ENCODE measurements around the gene TPI1.
A peak's percentile ranks its signal among the peaks of the same experiment; 100 is the strongest.
"Not testable (repeated sequence)": the region's sequence is repeated elsewhere in the genome, so short reads cannot be mapped to it uniquely, and the experiment has no call there.

The TPI1 gene

DNA sequence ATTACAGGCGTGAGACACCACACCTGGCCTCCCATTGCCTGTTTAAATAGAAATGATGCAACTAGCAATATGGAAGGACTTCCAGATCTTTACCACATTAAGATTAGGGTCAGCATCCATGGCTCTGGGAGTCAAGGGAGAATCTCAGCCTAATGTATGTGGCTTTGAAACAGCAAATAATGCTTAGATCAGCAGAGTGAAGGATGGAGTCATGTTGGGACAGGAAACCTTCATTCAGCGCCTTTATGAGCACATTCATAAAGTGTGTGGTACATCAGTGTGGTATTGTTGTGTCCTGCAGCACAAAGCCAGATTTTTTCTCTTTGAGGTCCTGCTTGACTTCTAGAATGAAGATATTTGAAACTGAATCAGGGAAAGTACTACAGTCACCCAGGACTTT lies 21.0 kb downstream of the TPI1 start:
- no peak for TF ChIP-seq EZH2 (IDR thresholded peaks at IDR 0.05; ENCODE audit: borderline replicate concordance, low read length)
- TF ChIP-seq, protein P1, sequence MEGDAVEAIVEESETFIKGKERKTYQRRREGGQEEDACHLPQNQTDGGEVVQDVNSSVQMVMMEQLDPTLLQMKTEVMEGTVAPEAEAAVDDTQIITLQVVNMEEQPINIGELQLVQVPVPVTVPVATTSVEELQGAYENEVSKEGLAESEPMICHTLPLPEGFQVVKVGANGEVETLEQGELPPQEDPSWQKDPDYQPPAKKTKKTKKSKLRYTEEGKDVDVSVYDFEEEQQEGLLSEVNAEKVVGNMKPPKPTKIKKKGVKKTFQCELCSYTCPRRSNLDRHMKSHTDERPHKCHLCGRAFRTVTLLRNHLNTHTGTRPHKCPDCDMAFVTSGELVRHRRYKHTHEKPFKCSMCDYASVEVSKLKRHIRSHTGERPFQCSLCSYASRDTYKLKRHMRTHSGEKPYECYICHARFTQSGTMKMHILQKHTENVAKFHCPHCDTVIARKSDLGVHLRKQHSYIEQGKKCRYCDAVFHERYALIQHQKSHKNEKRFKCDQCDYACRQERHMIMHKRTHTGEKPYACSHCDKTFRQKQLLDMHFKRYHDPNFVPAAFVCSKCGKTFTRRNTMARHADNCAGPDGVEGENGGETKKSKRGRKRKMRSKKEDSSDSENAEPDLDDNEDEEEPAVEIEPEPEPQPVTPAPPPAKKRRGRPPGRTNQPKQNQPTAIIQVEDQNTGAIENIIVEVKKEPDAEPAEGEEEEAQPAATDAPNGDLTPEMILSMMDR (IDR thresholded peaks at IDR 0.05; ENCODE audit: low read length) = no peak
- H3K9me2 ChIP-seq (ENCODE audit: low read depth, low read length) = no peaks in the 10 kb centered on the region
- H3K27me3 ChIP-seq (ENCODE audit: insufficient read depth, low read length) = no peaks in the 10 kb centered on the region
- H3K9ac ChIP-seq (ENCODE audit: low read length) = no peak overlapping the region
- H3F3A ChIP-seq (ENCODE audit: insufficient read depth, low read length) = no peaks in the 10 kb centered on the region
- peaks cover 13% of the 10 kb centered on the region for H3K4me1 ChIP-seq (ENCODE audit: insufficient read depth, low read length, severe bottlenecking)
- H3K4me3 ChIP-seq (ENCODE audit: low read depth, low read length, poor library complexity, severe bottlenecking) = no peak overlapping the region
- H3K9me3 ChIP-seq (ENCODE audit: low read length) = no peaks in the 10 kb centered on the region
- no peaks in the 10 kb centered on the region for H4K20me1 ChIP-seq (ENCODE audit: insufficient read depth, low read length)
- H3K4me2 ChIP-seq (ENCODE audit: low read length) = no peak overlapping the region
- no peak overlapping the region for H2AFZ ChIP-seq (ENCODE audit: low read length)
- H3K27ac ChIP-seq (ENCODE audit: low read depth, low read length, poor library complexity, severe bottlenecking) = no peak overlapping the region
- H3K36me3 ChIP-seq (ENCODE audit: insufficient read depth, low read length) = peaks cover 17% of the 10 kb centered on the region
- no peaks in the 10 kb centered on the region for H3K79me2 ChIP-seq (ENCODE audit: insufficient read depth, low read length)

- H3K9ac ChIP-seq (ENCODE audit: low read length); H3K4me2 ChIP-seq (ENCODE audit: low read length); H3K79me2 ChIP-seq (ENCODE audit: insufficient read depth, low read length); H3K4me3 ChIP-seq (ENCODE audit: low read depth, low read length, poor library complexity, severe bottlenecking); H3K27ac ChIP-seq (ENCODE audit: low read depth, low read length, poor library complexity, severe bottlenecking); H2AFZ ChIP-seq (ENCODE audit: low read length); H4K20me1 ChIP-seq (ENCODE audit: insufficient read depth, low read length); H3K9me2 ChIP-seq (ENCODE audit: low read depth, low read length); H3K27me3 ChIP-seq (ENCODE audit: insufficient read depth, low read length); H3K9me3 ChIP-seq (ENCODE audit: low read length); H3F3A ChIP-seq (ENCODE audit: insufficient read depth, low read length): not testable (repeated sequence)
- H3K4me1 ChIP-seq (ENCODE audit: insufficient read depth, low read length, severe bottlenecking) = peaks cover 13% of the 10 kb centered on the region
- peaks cover 17% of the 10 kb centered on the region for H3K36me3 ChIP-seq (ENCODE audit: insufficient read depth, low read length)
These were observed 21.5 kb downstream of the TPI1 start for GRCh38 chr12:6888794-6889193.

GRCh38 chr12:6889775-6890573 lies 22.6 kb downstream of the TPI1 start:
- not testable (repeated sequence) for H3K9me3 ChIP-seq (ENCODE audit: low read length); H4K20me1 ChIP-seq (ENCODE audit: insufficient read depth, low read length); H3K9me2 ChIP-seq (ENCODE audit: low read depth, low read length); H2AFZ ChIP-seq (ENCODE audit: low read length); H3K36me3 ChIP-seq (ENCODE audit: insufficient read depth, low read length); H3K27me3 ChIP-seq (ENCODE audit: insufficient read depth, low read length); H3K79me2 ChIP-seq (ENCODE audit: insufficient read depth, low read length); H3F3A ChIP-seq (ENCODE audit: insufficient read depth, low read length)
- peak overlapping the region; percentile 59 for H3K4me3 ChIP-seq (ENCODE audit: low read depth, low read length, poor library complexity, severe bottlenecking)
- H3K4me1 ChIP-seq (ENCODE audit: insufficient read depth, low read length, severe bottlenecking) = peaks cover 13% of the 10 kb centered on the region
- peak overlapping the region; percentile 66; the same call in 1 of the 2 replicates for H3K9ac ChIP-seq (ENCODE audit: low read length)
- H3K27ac ChIP-seq (ENCODE audit: low read depth, low read length, poor library complexity, severe bottlenecking) = peak overlapping the region; percentile 79
- peak overlapping the region; percentile 70 for H3K4me2 ChIP-seq (ENCODE audit: low read length)

GRCh38 chr12:6890789-6891645 lies 23.7 kb downstream of the TPI1 start:
- H3K27me3 ChIP-seq (ENCODE audit: insufficient read depth, low read length) = no peaks in the 10 kb centered on the region
- H3K4me1 ChIP-seq (ENCODE audit: insufficient read depth, low read length, severe bottlenecking) = peaks cover 13% of the 10 kb centered on the region
- no peak for TF ChIP-seq EZH2 (IDR thresholded peaks at IDR 0.05; ENCODE audit: borderline replicate concordance, low read length)
- TF ChIP-seq, protein P1 (IDR thresholded peaks at IDR 0.05; ENCODE audit: low read length) = peak; percentile 80
- peak overlapping the region; percentile 78 for H3K9ac ChIP-seq (ENCODE audit: low read length)
- H3K4me2 ChIP-seq (ENCODE audit: low read length) = peak overlapping the region; percentile 78
- 0 out of 2 replicates have a peak, but pooled peaks cover 5% of the 10 kb centered on the region for H3K36me3 ChIP-seq (ENCODE audit: insufficient read depth, low read length)
- H3K9me2 ChIP-seq (ENCODE audit: low read depth, low read length) = no peaks in the 10 kb centered on the region
- H3K4me3 ChIP-seq (ENCODE audit: low read depth, low read length, poor library complexity, severe bottlenecking) = peak overlapping the region; percentile 59
- peak overlapping the region; percentile 79 for H3K27ac ChIP-seq (ENCODE audit: low read depth, low read length, poor library complexity, severe bottlenecking)
- H2AFZ ChIP-seq (ENCODE audit: low read length) = peak overlapping the region; percentile 50; the same call in 1 of the 2 replicates
- H3F3A ChIP-seq (ENCODE audit: insufficient read depth, low read length) = no peaks in the 10 kb centered on the region
- H4K20me1 ChIP-seq (ENCODE audit: insufficient read depth, low read length) = no peaks in the 10 kb centered on the region
- no peaks in the 10 kb centered on the region for H3K79me2 ChIP-seq (ENCODE audit: insufficient read depth, low read length)
- H3K9me3 ChIP-seq (ENCODE audit: low read length) = no peaks in the 10 kb centered on the region

All from OCI-LY1 (cell line).